ENCODE data around the gene RRN3. TPM values are rescaled to one million over a fixed set of nuclear protein-coding genes. Genes with fewer than 3 reads are reported as not detected.
"Not testable (repeated sequence)": the region's sequence is repeated elsewhere in the genome, so short reads cannot be mapped to it uniquely, and the experiment has no call there.

Gene RRN3
- total RNA-seq, 1 donor from 2014 or later = 46.6 TPM

GRCh38 chr16:15015671-15016070 lies 78.4 kb downstream of the RRN3 start:
- H3K27ac Mint-ChIP-seq (ENCODE audit: unreplicated experiment) = peak overlapping the region; percentile 96
- peaks cover 29% of the 10 kb centered on the region for H3K4me1 Mint-ChIP-seq (ENCODE audit: low read depth, unreplicated experiment)
- not testable (repeated sequence) for H3K9me3 Mint-ChIP-seq (ENCODE audit: unreplicated experiment); H3K27me3 ChIP-seq (ENCODE audit: insufficient read depth, low read length); H3K79me2 ChIP-seq (ENCODE audit: insufficient read depth, low read length); H3K9ac ChIP-seq (ENCODE audit: low read length); H3K27ac ChIP-seq (ENCODE audit: low read depth, low read length); DNase-seq (ENCODE audit: low read depth); FAIRE-seq; H3K9me3 ChIP-seq (ENCODE audit: insufficient read depth, low read depth, low read length); H3K27me3 Mint-ChIP-seq (ENCODE audit: low read depth, unreplicated experiment); H3K4me3 Mint-ChIP-seq (ENCODE audit: unreplicated experiment); H3K4me2 ChIP-seq (ENCODE audit: low read length); H2AFZ ChIP-seq (ENCODE audit: low read depth, low read length); H3K4me3 ChIP-seq (ENCODE audit: insufficient read depth, low read depth, low read length)
- H3K36me3 ChIP-seq (ENCODE audit: insufficient read depth, low read length) = peaks cover 14% of the 10 kb centered on the region
- peaks cover 13% of the 10 kb centered on the region for H4K20me1 ChIP-seq (ENCODE audit: insufficient read depth, low read length)
- peaks cover 46% of the 10 kb centered on the region for H3K36me3 Mint-ChIP-seq (ENCODE audit: low read depth, unreplicated experiment)
- peaks cover 16% of the 10 kb centered on the region for H3K4me1 ChIP-seq (ENCODE audit: insufficient read depth, low read length)

GRCh38 chr16:15012941-15013340 lies 81.1 kb downstream of the RRN3 start:
- not testable (repeated sequence) for FAIRE-seq; H3K9ac ChIP-seq (ENCODE audit: low read length); H3K27me3 ChIP-seq (ENCODE audit: insufficient read depth, low read length); DNase-seq (ENCODE audit: low read depth); H3K79me2 ChIP-seq (ENCODE audit: insufficient read depth, low read length); H3K27ac ChIP-seq (ENCODE audit: low read depth, low read length); H2AFZ ChIP-seq (ENCODE audit: low read depth, low read length); H3K27me3 Mint-ChIP-seq (ENCODE audit: low read depth, unreplicated experiment); H3K9me3 ChIP-seq (ENCODE audit: insufficient read depth, low read depth, low read length); H3K4me2 ChIP-seq (ENCODE audit: low read length); H3K27ac Mint-ChIP-seq (ENCODE audit: unreplicated experiment); H3K4me3 ChIP-seq (ENCODE audit: insufficient read depth, low read depth, low read length); H3K4me3 Mint-ChIP-seq (ENCODE audit: unreplicated experiment); H3K9me3 Mint-ChIP-seq (ENCODE audit: unreplicated experiment)
- peaks cover 40% of the 10 kb centered on the region for H3K36me3 Mint-ChIP-seq (ENCODE audit: low read depth, unreplicated experiment)
- H3K4me1 Mint-ChIP-seq (ENCODE audit: low read depth, unreplicated experiment) = peaks cover 29% of the 10 kb centered on the region
- Histone ChIP-seq H3K36me3 (ENCODE audit: insufficient read depth, low read length) (peaks cover 20% of the 10 kb centered on the region), H4K20me1 (ENCODE audit: insufficient read depth, low read length) (peaks cover 19% of the 10 kb centered on the region), H3K4me1 (ENCODE audit: insufficient read depth, low read length) (peaks cover 16% of the 10 kb centered on the region)

Small RNA genes within 50 kb of the gene (microRNA-seq; reads per million reads assigned to microRNA genes)
- gene MIR1972-1 (not detected), gene MIR6511B2 (not detected)

Other genes with a start within 250 kb of the RRN3 start
- 111 and 114 TPM in 2 replicates for gene NPIPA1, start 156.8 kb downstream of the RRN3 start, total RNA-seq
- gene PDXDC1, start 119.2 kb downstream of the RRN3 start, total RNA-seq = 123 and 127 TPM in 2 replicates
- 61.3 and 66.3 TPM in 2 replicates for gene NTAN1, start 38.2 kb downstream of the RRN3 start, total RNA-seq